Measurements from ENCODE around the gene NPAP1. TPM values are rescaled to one million over a fixed set of nuclear protein-coding genes. Genes with fewer than 3 reads are reported as not detected.

NPAP1 gene
- polyA plus RNA-seq, 4 donors, result under 0.01 to 0.97 TPM; not detected in 2

GRCh38 chr15:24729760-24730159, 54.2 kb downstream of the NPAP1 start:
- Histone ChIP-seq H3K4me1 (ENCODE audit: control insufficient read depth in 3 of 3, insufficient read depth in 2 of 3, low read depth in 1 of 3, low read length in 2 of 3) (no peaks in the 10 kb centered on the region), H3K36me3 (ENCODE audit: control insufficient read depth in 3 of 3, insufficient read depth in 2 of 3, low read depth in 1 of 3, low read length in 3 of 3) (no peaks in the 10 kb centered on the region), H3K27me3 (ENCODE audit: control insufficient read depth in 3 of 3, insufficient read depth in 3 of 3, low read length in 3 of 3) (no peaks in the 10 kb centered on the region), H3K27ac (ENCODE audit: low read depth in 1 of 3, low read length in 2 of 3) (no peak overlapping the region), H3K9me3 (ENCODE audit: control insufficient read depth in 2 of 2, insufficient read depth in 1 of 2, low read depth in 1 of 2, low read length in 1 of 2) (peaks cover 6 to 13% of the 10 kb centered on the region in 2 donors), H3K4me3 (ENCODE audit: low read depth in 1 of 3, low read length in 3 of 3) (no peak overlapping the region)
- WGBS, 3 donors, result 62 to 70% (median 63%) methylated on average over 2 of the region's 2 CpGs
- FAIRE-seq (no peak), DNase-seq (no peak)
